ENCODE results near the gene SLC9A3. TPM values are rescaled to one million over a fixed set of nuclear protein-coding genes. Genes with fewer than 3 reads are reported as not detected.

The SLC9A3 gene
- total RNA-seq, 1 donor from 2014 or later, result 1.2 TPM

DNA sequence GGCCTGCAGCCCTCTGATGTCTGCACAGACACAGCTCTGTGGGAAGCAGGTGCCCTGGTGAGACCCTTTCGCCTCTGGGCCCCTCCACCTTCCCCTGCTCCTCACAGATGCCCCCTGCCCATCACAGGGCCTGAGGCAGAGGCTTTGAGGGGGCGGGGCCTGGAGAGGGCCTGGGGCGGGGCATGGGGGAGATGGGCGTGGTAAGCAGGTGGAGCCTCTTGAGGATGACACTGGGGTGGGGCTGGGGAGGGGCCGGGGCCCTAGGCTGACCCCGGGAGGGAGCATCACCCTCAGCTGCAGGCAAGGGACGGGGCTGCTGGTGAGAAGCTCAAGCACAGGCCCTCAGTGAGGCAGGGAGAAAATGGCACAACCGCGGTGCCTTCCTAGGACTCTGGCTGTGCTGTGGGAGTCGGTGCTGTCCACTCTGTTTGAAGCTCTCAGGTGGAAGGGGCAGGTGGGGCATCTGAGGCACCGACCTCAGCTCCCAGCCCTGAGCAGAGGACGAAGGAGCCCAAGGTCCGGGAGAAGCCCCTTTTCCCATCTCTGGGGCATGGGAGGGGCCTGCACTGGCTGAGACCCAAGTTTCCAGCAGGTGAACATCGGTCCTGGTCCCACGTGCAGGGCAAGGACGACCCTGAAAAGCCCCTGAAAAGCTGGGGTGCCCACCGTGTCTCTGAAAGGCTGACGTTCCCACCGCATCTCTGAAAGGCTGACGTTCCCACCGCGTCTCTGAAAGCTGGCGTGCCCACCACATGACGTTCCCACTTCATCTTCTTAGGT, 17.5 kb upstream of the SLC9A3 start:
- H3K27ac Mint-ChIP-seq (ENCODE audit: unreplicated experiment), result no peak overlapping the region
- H3K4me3 Mint-ChIP-seq (ENCODE audit: unreplicated experiment), result no peak overlapping the region
- TF ChIP-seq, protein P1, sequence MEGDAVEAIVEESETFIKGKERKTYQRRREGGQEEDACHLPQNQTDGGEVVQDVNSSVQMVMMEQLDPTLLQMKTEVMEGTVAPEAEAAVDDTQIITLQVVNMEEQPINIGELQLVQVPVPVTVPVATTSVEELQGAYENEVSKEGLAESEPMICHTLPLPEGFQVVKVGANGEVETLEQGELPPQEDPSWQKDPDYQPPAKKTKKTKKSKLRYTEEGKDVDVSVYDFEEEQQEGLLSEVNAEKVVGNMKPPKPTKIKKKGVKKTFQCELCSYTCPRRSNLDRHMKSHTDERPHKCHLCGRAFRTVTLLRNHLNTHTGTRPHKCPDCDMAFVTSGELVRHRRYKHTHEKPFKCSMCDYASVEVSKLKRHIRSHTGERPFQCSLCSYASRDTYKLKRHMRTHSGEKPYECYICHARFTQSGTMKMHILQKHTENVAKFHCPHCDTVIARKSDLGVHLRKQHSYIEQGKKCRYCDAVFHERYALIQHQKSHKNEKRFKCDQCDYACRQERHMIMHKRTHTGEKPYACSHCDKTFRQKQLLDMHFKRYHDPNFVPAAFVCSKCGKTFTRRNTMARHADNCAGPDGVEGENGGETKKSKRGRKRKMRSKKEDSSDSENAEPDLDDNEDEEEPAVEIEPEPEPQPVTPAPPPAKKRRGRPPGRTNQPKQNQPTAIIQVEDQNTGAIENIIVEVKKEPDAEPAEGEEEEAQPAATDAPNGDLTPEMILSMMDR (IDR thresholded peaks at IDR 0.05), result no peak
- no peaks in the 10 kb centered on the region for H3K36me3 Mint-ChIP-seq (ENCODE audit: unreplicated experiment)
- no peak for DNase-seq (ENCODE audit: extremely low spot score, unreplicated experiment)
- no peaks in the 10 kb centered on the region for H3K4me1 Mint-ChIP-seq (ENCODE audit: unreplicated experiment)
- H3K9me3 Mint-ChIP-seq (ENCODE audit: unreplicated experiment), result no peaks in the 10 kb centered on the region
- peaks cover 7% of the 10 kb centered on the region for H3K27me3 Mint-ChIP-seq (ENCODE audit: unreplicated experiment)

DNA sequence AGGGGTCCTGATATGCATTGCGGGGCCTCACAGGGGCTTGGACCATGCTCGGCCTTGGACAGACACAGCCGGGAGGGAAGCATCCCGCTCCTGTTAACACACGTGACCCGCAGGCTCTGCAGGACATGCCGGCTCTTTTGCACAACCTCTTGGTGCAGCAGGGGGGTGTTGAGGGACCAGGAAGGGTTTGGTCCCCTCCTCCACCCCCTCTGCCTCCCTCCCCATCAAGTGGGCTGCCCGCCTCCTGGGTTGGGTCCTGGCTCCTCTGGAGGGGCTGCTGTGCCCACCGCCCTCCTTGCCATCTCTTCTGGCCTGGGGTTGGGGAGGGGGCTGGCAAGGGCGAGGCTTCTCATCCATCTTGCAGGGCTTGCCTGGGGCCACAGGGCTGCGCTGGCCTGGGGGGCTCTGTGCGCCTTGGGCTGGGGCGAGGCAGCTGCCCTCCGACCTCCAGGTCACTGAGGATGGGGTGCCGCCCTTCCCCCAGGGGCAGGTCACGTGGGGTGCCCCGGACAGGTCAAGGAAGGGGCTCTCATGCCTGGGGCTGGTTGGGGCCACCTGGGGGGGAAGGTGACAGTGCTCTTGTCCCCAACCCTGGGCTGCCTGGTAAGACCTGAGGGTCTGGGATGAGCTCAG, 16.8 kb upstream of the SLC9A3 start:
- Mint-ChIP-seq H3K27me3 (ENCODE audit: unreplicated experiment) (peaks cover 14% of the 10 kb centered on the region), H3K9me3 (ENCODE audit: unreplicated experiment) (no peaks in the 10 kb centered on the region), H3K27ac (ENCODE audit: unreplicated experiment) (no peak overlapping the region), H3K4me3 (ENCODE audit: unreplicated experiment) (no peak overlapping the region), H3K4me1 (ENCODE audit: unreplicated experiment) (peaks cover 5% of the 10 kb centered on the region), H3K36me3 (ENCODE audit: unreplicated experiment) (no peaks in the 10 kb centered on the region)
- TF ChIP-seq, protein P1 (IDR thresholded peaks at IDR 0.05), result no peak
- DNase-seq (ENCODE audit: extremely low spot score, unreplicated experiment), result no peak

DNA sequence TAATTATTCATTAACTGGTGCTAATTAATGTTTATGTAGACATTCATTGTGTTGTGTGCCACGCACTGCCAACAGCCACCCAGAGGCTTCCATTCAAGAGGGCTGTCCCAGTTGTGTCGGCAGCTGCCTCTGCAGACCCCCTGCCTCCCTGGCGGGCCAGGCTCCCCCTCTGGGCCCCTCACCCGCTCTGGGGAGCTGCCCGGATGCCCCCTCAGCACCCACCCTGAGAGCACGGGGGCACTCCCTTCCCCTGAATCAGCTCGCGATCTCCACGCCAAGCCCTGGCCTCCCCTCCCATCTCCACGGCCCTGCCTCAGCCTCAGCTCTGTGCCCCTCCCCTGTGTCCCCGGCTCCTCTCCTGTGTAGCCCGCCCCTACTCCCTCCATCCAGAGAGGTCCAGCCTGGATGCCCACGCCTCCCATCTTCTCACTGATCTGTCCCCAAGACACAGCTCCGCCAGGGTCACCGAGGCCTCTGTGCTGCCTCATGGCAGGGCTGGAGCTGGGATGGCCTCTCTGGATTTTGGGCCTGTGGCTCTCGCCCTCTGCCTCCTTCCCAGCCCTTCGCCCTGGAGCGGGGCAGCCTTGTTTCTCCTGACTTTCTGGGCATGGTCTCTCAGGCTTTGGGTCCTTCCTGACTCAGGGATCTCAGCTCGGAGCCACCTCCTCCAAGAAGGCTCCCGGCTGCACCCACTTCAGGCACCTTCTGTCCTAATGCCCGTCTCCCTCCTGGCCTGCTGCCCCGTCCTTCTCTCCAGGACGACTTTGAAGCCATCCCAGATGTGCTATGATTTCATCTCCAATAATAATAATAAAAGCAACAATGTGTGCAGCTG, 16.0 kb upstream of the SLC9A3 start:
- no peak overlapping the region for H3K27ac Mint-ChIP-seq (ENCODE audit: unreplicated experiment)
- peaks cover 8% of the 10 kb centered on the region for H3K4me1 Mint-ChIP-seq (ENCODE audit: unreplicated experiment)
- TF ChIP-seq, protein P1 (IDR thresholded peaks at IDR 0.05), result no peak
- peaks cover 14% of the 10 kb centered on the region for H3K27me3 Mint-ChIP-seq (ENCODE audit: unreplicated experiment)
- H3K36me3 Mint-ChIP-seq (ENCODE audit: unreplicated experiment), result no peaks in the 10 kb centered on the region
- no peak for DNase-seq (ENCODE audit: extremely low spot score, unreplicated experiment)
- no peak overlapping the region for H3K4me3 Mint-ChIP-seq (ENCODE audit: unreplicated experiment)
- no peaks in the 10 kb centered on the region for H3K9me3 Mint-ChIP-seq (ENCODE audit: unreplicated experiment)

DNA sequence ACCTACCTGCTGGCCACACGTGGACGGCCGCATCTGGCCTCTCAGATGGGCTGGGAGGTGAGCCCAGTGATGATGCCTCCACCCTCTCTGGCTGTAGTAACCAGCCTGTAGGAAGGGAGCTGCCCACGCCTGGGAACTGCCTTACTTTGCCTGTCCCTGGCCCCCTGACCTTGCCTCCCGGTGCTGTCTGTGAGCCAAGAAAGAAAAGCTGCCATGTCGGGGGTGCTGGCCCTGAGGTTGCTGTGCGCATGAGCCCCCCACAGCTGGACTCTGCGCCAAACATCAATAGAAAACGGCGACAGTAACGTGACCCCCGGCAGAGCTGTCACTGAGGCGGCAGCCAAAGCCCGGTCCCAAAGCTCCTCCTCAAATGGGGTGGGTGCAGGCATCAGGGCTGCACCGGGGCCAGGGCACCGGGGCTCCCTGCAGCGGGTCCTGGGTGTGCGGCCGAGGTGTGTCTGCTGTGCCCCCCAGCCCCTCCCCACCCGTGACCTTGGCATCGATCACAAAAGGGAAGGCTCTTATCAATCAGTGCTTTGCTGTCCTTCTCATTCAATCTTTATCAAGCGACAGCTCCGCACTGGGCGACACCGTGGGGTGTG, 15.3 kb upstream of the SLC9A3 start:
- Mint-ChIP-seq H3K36me3 (ENCODE audit: unreplicated experiment) (no peaks in the 10 kb centered on the region), H3K4me1 (ENCODE audit: unreplicated experiment) (peaks cover 8% of the 10 kb centered on the region), H3K27me3 (ENCODE audit: unreplicated experiment) (peaks cover 14% of the 10 kb centered on the region), H3K27ac (ENCODE audit: unreplicated experiment) (no peak overlapping the region), H3K4me3 (ENCODE audit: unreplicated experiment) (no peak overlapping the region), H3K9me3 (ENCODE audit: unreplicated experiment) (no peaks in the 10 kb centered on the region)
- no peak for DNase-seq (ENCODE audit: extremely low spot score, unreplicated experiment)
- TF ChIP-seq, protein P1 (IDR thresholded peaks at IDR 0.05), result no peak
